ENCODE data around the gene RASSF5.

DNA sequence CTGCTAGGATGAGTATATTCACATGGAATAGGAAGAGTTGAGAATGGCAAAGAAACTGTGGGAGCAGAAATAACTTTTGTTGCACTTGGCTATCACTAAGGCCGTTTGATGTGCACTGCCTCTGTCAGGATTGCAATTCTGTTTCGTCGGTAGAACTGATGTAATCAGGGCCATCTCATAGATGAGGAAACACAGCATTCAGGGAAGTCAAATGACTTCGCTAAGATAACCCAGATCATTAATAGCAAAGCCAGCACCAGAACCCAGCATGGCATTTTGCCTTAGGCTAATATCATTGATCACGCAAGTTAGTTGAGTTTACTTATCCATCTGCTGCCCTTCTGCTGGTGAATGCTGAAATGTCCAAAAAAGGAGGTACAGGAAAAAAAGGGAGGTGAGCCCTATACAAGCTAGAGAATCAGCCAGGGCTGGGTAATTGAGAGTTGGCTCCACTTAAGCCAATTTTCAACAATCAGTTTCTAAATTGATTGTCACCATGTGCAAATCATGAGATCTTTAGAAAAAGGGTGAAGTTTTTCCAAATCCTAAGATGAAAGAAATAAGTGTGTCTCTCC is 7.6 kb downstream of the RASSF5 start:
- TF ChIP-seq, protein P1, sequence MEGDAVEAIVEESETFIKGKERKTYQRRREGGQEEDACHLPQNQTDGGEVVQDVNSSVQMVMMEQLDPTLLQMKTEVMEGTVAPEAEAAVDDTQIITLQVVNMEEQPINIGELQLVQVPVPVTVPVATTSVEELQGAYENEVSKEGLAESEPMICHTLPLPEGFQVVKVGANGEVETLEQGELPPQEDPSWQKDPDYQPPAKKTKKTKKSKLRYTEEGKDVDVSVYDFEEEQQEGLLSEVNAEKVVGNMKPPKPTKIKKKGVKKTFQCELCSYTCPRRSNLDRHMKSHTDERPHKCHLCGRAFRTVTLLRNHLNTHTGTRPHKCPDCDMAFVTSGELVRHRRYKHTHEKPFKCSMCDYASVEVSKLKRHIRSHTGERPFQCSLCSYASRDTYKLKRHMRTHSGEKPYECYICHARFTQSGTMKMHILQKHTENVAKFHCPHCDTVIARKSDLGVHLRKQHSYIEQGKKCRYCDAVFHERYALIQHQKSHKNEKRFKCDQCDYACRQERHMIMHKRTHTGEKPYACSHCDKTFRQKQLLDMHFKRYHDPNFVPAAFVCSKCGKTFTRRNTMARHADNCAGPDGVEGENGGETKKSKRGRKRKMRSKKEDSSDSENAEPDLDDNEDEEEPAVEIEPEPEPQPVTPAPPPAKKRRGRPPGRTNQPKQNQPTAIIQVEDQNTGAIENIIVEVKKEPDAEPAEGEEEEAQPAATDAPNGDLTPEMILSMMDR (IDR thresholded peaks at IDR 0.05; ENCODE audit: borderline replicate concordance, extremely low read depth, low read length, poor library complexity, severe bottlenecking) = no peak
- TF ChIP-seq EZH2 (IDR thresholded peaks at IDR 0.05; ENCODE audit: borderline replicate concordance, low read depth, low read length, severe bottlenecking) = no peak

All from DND-41 (cell line).